Hepatocyte (in vitro differentiated cells): ENCODE measurements around the gene SEMA5A.

Experiments used
- CTCF ChIP-seq: fragments of 200-600 bp; sonication (generic); IDR thresholded peaks from 2 replicates; pipeline ENCODE4 v1.5.1; 2016; ENCODE audit warnings: antibody characterized with exemption, mild to moderate bottlenecking; ENCODE audit not compliant: poor library complexity
- EZH2 ChIP-seq: fragments of 200-600 bp; sonication (generic); IDR thresholded peaks from 2 replicates; pipeline ENCODE4 v1.6.1; 2016; ENCODE audit warnings: antibody characterized with exemption, mild to moderate bottlenecking, borderline replicate concordance
- EZH2phosphoT487 ChIP-seq: fragments of 200-600 bp; sonication (generic); IDR thresholded peaks from one replicate; pipeline ENCODE4 v1.6.1; 2018; ENCODE audit warnings: antibody characterized with exemption, mild to moderate bottlenecking, low read depth, moderate library complexity; ENCODE audit not compliant: unreplicated experiment, severe bottlenecking

GRCh38 chr5:8997542-8998070 lies 548.3 kb downstream of the SEMA5A start:
- no peak for TF ChIP-seq CTCF
- TF ChIP-seq EZH2 = no peak
- no peak for TF ChIP-seq EZH2phosphoT487
